HepG2 (cell line): ENCODE results near the gene TFAP2B. TPM values are rescaled to one million over a fixed set of nuclear protein-coding genes. Genes with fewer than 3 reads are reported as not detected.

Source experiments
- ATAC-seq: fragments of 200-7000 bp; cut with Tn5 transposase; 3 replicates; pipeline ENCODE4 v1.9.1; 2020; ENCODE audit warnings: mild to moderate bottlenecking, moderate library complexity
- BruUV-seq: library from RNA; stranded (reverse); fragments of 400-500 nt; replicated peaks from 2 replicates; lab custom pipeline; 2021; lab: Mats Ljungman, UMichigan
- CTCF ChIA-PET: fragments of 300-600 bp; formaldehyde crosslinking; extraction: SDS; loops from one replicate; lab custom pipeline; 2021; ENCODE audit warnings: low total read pairs, inconsistent platforms, low intra/inter-chr PET ratio; lab: Yijun Ruan, JAX
- POLR2A ChIA-PET: fragments of 350-600 bp; sonication (Branson Sonifier 250); formaldehyde crosslinking; loops from one replicate; lab custom pipeline; 2020; ENCODE audit warnings: antibody characterized with exemption, inconsistent platforms; lab: Yijun Ruan, JAX
- DNase-seq: peaks from one replicate; pipeline ENCODE4 v3.0.0-alpha.2; 2015; ENCODE audit warnings: low spot score
- FAIRE-seq: peaks from 3 replicates; lab custom pipeline; 2011; peaks lifted over from hg19 to GRCh38; lab: Jason Lieb, UNC
- H2AFZ ChIP-seq: one replicate; pipeline ENCODE4 v1.6.1; 2011; ENCODE audit warnings: low read length, inconsistent platforms
- H3K27ac ChIP-seq: fragments of 300-600 bp; 3 replicates; pipeline ENCODE4 v1.8.0; 2011; ENCODE audit warnings: mixed run types, mild to moderate bottlenecking, mixed read lengths, low read length, inconsistent platforms; ENCODE audit not compliant: insufficient read depth; ENCODE audit errors: extremely low read length
- H3K27me3 ChIP-seq, 2 experiments: fragments of 200-600 bp in 1 of 2; 2 replicates in 1 of 2; 3 replicates in 1 of 2; pipeline versions ENCODE4 v1.6.0 to v1.8.0; 2011; ENCODE audit warnings: low read length in 2 of 2, mild to moderate bottlenecking in 2 of 2, moderate library complexity in 2 of 2, inconsistent platforms in 1 of 2; ENCODE audit not compliant: insufficient read depth in 2 of 2, control insufficient read depth in 1 of 2
- H3K36me3 ChIP-seq, 2 experiments: fragments of 200-600 bp in 1 of 2; replicated peaks in 1 of 2; 2 replicates in 1 of 2; 3 replicates in 1 of 2; pipeline versions ENCODE4 v1.5.1 to v1.8.0; 2011; ENCODE audit warnings: low read length in 2 of 2, inconsistent platforms in 1 of 2; ENCODE audit not compliant: insufficient read depth in 2 of 2, control insufficient read depth in 1 of 2
- H3K4me1 ChIP-seq: 2 replicates; pipeline ENCODE4 v1.5.1; 2012; ENCODE audit warnings: low read length, inconsistent platforms; ENCODE audit not compliant: insufficient read depth
- H3K4me2 ChIP-seq: 2 replicates; pipeline ENCODE4 v1.6.0; 2011; ENCODE audit warnings: low read depth, low read length, inconsistent platforms
- H3K4me3 ChIP-seq, 3 experiments: fragments of 200-600 bp in 1 of 3; sonication (generic), shearing (Covaris generic) in 1 of 3; replicated peaks in 1 of 3; 2 replicates each; pipeline ENCODE4 v1.5.1; 2011 to 2016; ENCODE audit warnings: low read length in 3 of 3, inconsistent platforms in 2 of 3, low read depth in 2 of 3, mild to moderate bottlenecking in 2 of 3, control low read depth in 1 of 3, mixed read lengths in 1 of 3; ENCODE audit not compliant: insufficient read depth in 1 of 3
- H3K79me2 ChIP-seq: one replicate; pipeline ENCODE4 v1.6.1; 2011; ENCODE audit warnings: low read length, inconsistent platforms; ENCODE audit not compliant: insufficient read depth
- H3K9ac ChIP-seq: 2 replicates; pipeline ENCODE4 v1.6.0; 2011; ENCODE audit warnings: mild to moderate bottlenecking, low read depth, low read length, inconsistent platforms; ENCODE audit not compliant: insufficient read depth
- H3K9me3 ChIP-seq: 2 replicates; pipeline ENCODE4 v1.5.1; 2012; ENCODE audit warnings: mild to moderate bottlenecking, low read length
- H4K20me1 ChIP-seq: 2 replicates; pipeline ENCODE4 v1.6.0; 2011; ENCODE audit warnings: inconsistent platforms, mild to moderate bottlenecking, low read length, moderate library complexity; ENCODE audit not compliant: insufficient read depth
- CENPX ChIP-seq: sonication (generic); formaldehyde crosslinking; IDR thresholded peaks from 2 replicates; pipeline ENCODE4 v1.9.0; 2021; ENCODE audit warnings: mild to moderate bottlenecking, missing genetic modification reagents, moderate library complexity
- PAF1 ChIP-seq: IDR thresholded peaks from 2 replicates; pipeline ENCODE4 v1.6.1; 2016; ENCODE audit warnings: missing genetic modification reagents, missing compliant biosample characterization
- RNF2 ChIP-seq: fragments of 450-650 bp; conservative IDR thresholded peaks from 2 replicates; pipeline ENCODE4 v1.6.1; 2016; ENCODE audit warnings: low read depth
- TBX3 ChIP-seq: fragments of 450-650 bp; IDR thresholded peaks from 2 replicates; pipeline ENCODE4 v1.6.1; 2017; ENCODE audit warnings: antibody characterized with exemption, mild to moderate bottlenecking, inconsistent platforms, borderline replicate concordance
- ZBTB21 ChIP-seq: sonication (generic); formaldehyde crosslinking; IDR thresholded peaks from 2 replicates; pipeline ENCODE4 v1.4.0; 2020; ENCODE audit warnings: missing genetic modification reagents
- ZFP36L2 ChIP-seq: sonication (generic); formaldehyde crosslinking; IDR thresholded peaks from 2 replicates; pipeline ENCODE4 v1.4.0; 2020; ENCODE audit warnings: missing genetic modification reagents
- ZFP41 ChIP-seq: sonication (generic); formaldehyde crosslinking; IDR thresholded peaks from 2 replicates; pipeline ENCODE4 v1.4.0; 2020; ENCODE audit warnings: mild to moderate bottlenecking, missing genetic modification reagents, borderline replicate concordance
- ZNF17 ChIP-seq: sonication (generic); formaldehyde crosslinking; IDR thresholded peaks from 2 replicates; pipeline ENCODE4 v1.5.0; 2020; ENCODE audit warnings: mild to moderate bottlenecking, missing genetic modification reagents
- ZNF253 ChIP-seq: sonication (generic); formaldehyde crosslinking; IDR thresholded peaks from 2 replicates; pipeline ENCODE4 v1.8.0; 2022; ENCODE audit warnings: mild to moderate bottlenecking, missing genetic modification reagents, borderline replicate concordance
- ZNF891 ChIP-seq: sonication (generic); formaldehyde crosslinking; IDR thresholded peaks from 2 replicates; pipeline ENCODE4 v1.5.0; 2020; ENCODE audit warnings: mild to moderate bottlenecking, missing genetic modification reagents
- WGBS: methylation state at CpG from one replicate; pipeline ENCODE4 v1.1.6; 2017; ENCODE audit warnings: low lambda C conversion rate; 5-methylcytosine and 5-hydroxymethylcytosine counted together
- in situ Hi-C: cut with HindIII; loops from 2 replicates; pipeline ENCODE4 v1.10.0; 2017; ENCODE audit warnings: low pct_unique_long_range_greater_than_20kb; ENCODE audit not compliant: extremely low pct_ligation_motif_present
- intact Hi-C: fragments of 100-400 bp; cut with micrococcal nuclease; formaldehyde crosslinking; loops from one replicate; pipeline ENCODE4 v1.10.0; 2022; ENCODE audit not compliant: unreplicated experiment
- polyA plus RNA-seq, 8 experiments: library from polyadenylated mRNA; depleted of rRNA in 3 of 8; stranded (reverse) in 7 of 8; unstranded in 1 of 8; fragments of >200 nt; fragmentation: Illumina TruSeq in 4 of 8; extraction: Trizol in 4 of 8; gene quantifications; 2 replicates each; pipeline versions ENCODE4 v1.2.1 to v1.2.3, GENCODE V29; 2011 to 2016; ENCODE audit warnings: low read depth in 4 of 8, missing spikeins in 1 of 8, mixed read lengths in 1 of 8; ENCODE audit not compliant: insufficient read depth in 1 of 8
- total RNA-seq, 5 experiments: library from RNA; depleted of rRNA; stranded (reverse); fragments of >200 nt; fragmentation: Illumina TruSeq; extraction: Trizol; gene quantifications; 2 replicates each; pipeline ENCODE4 v1.2.3, GENCODE V29; 2016; ENCODE audit warnings: low read depth in 1 of 5
- TF ChIP-seq, protein P1 (sequence below): sonication (generic); formaldehyde crosslinking; IDR thresholded peaks from 2 replicates; pipeline ENCODE4 v1.5.1; 2020; ENCODE audit warnings: mild to moderate bottlenecking, missing genetic modification reagents, moderate library complexity

Gene TFAP2B
- total and polyA plus RNA-seq, 2 of the 13 experiments (the other 11 are each of a cell fraction or from before 2014, with no cell fraction given) = not detected

DNA sequence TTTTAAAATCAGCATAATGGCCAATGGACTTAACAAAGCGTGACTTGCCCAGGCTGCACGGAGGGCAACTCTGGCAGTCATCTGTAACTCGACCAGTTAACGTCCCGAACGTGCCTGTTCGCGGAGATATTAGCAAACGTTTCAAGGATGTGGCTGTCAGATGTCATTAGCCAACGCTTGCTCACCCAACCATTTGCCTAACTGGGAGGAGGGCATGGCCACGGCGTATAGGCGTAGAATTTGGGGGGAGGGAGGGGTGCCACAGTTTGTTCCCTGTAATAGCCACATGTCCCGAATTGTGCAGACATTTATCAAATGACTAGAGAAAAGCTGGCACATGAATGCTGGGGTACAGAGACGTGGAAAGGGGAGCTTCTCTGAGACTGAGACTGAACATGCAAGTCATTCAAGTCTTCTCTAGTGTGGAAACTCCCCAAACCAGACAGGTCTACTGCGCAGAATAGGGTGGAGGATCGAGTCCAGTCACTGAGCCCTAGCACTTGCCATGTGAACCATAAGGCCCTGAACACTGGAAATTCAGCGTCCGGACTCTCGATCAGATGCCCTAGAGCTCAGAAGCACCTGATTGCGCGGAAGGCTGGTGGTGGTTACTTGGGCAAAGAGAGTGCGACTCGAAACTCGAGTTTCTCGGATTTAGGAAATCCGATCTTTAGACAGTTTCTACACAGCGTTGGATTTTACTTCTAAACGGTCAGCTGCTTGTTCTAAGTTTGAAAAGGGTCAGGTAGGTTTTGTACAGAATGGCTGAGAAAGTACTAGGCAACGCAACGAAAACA lies 32.6 kb downstream of the TFAP2B start:
- Histone ChIP-seq H2AFZ (no peak overlapping the region), H3K9me3 (no peaks in the 10 kb centered on the region), H3K27ac (no peak overlapping the region), H3K9ac (no peak overlapping the region), H3K36me3 (no peaks in the 10 kb centered on the region), H3K27me3 (peaks cover 0 to 27% of the 10 kb centered on the region in 2 experiments; a peak in 2 of 5 replicates), H3K79me2 (no peaks in the 10 kb centered on the region), H3K4me3 (no peak overlapping the region), H3K4me1 (no peaks in the 10 kb centered on the region), H4K20me1 (no peaks in the 10 kb centered on the region), H3K4me2 (no peak overlapping the region)
- intact Hi-C loops = loop anchor here (2.0 kb wide), 1 partner anchor 54 kb away; no protein-coding TSS in a partner anchor
- CTCF ChIA-PET = no interaction called here
- FAIRE-seq (no peak), ATAC-seq (no peak), DNase-seq (no peak)
- WGBS = 32% methylated on average over 31 of the region's 31 CpGs
- in situ Hi-C loops = no loop called here
- TF ChIP-seq RNF2 (no peak), ZNF891 (CRISPR knock-in tag) (no peak), ZNF17 (CRISPR knock-in tag) (no peak), TBX3 (no peak), ZBTB21 (CRISPR knock-in tag) (no peak)
- TF ChIP-seq, protein P1, sequence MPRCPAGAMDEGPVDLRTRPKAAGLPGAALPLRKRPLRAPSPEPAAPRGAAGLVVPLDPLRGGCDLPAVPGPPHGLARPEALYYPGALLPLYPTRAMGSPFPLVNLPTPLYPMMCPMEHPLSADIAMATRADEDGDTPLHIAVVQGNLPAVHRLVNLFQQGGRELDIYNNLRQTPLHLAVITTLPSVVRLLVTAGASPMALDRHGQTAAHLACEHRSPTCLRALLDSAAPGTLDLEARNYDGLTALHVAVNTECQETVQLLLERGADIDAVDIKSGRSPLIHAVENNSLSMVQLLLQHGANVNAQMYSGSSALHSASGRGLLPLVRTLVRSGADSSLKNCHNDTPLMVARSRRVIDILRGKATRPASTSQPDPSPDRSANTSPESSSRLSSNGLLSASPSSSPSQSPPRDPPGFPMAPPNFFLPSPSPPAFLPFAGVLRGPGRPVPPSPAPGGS (CRISPR knock-in tag) = no peak
- BruUV-seq = no TSS peak
- POLR2A ChIA-PET = no interaction called here

DNA sequence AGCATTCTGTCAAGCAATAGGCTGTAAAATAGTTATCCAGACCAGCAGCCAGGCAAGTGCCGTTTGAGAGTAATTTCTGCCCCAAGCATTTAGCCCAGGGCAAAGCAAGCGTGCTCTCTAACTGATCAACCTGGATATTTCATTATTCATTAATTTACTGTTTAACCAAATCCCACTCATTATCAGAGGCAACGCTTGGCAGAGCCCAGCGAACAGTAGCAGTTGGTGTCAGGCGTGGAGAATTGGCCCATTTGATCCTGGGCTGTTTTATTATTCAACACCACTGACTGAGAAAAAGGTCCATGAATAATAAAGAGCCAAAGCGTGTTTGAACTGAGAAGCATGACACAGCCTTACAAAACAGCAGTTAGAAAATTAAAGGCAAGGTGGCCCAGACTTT lies 35.3 kb downstream of the TFAP2B start:
- Histone ChIP-seq H3K4me2 (no peak overlapping the region), H3K9me3 (no peaks in the 10 kb centered on the region), H3K36me3 (no peaks in the 10 kb centered on the region), H4K20me1 (no peaks in the 10 kb centered on the region), H3K79me2 (no peaks in the 10 kb centered on the region), H3K27me3 (peaks cover 0 to 18% of the 10 kb centered on the region in 2 experiments; a peak in 1 of 5 replicates), H2AFZ (no peak overlapping the region), H3K4me3 (no peak overlapping the region), H3K9ac (no peak overlapping the region), H3K4me1 (no peaks in the 10 kb centered on the region), H3K27ac (no peak overlapping the region)
- ATAC-seq (no peak), DNase-seq (no peak), FAIRE-seq (no peak)
- POLR2A ChIA-PET = no interaction called here
- no TSS peak for BruUV-seq
- in situ Hi-C loops (no loop called here), intact Hi-C loops (no loop called here)
- TF ChIP-seq ZFP36L2 (CRISPR knock-in tag) = no peak
- TF ChIP-seq ZFP41 (CRISPR knock-in tag) = no peak
- TF ChIP-seq ZNF253 = no peak
- TF ChIP-seq PAF1 = no peak
- no peak for TF ChIP-seq CENPX
- 1% methylated on average over 6 of the region's 6 CpGs for WGBS
- CTCF ChIA-PET = no interaction called here
